Gastroesophageal sphincter (tissue), 3 donors: Measurements from ENCODE around the gene SPPL3.

Experiments
- EP300 ChIP-seq: sonication (generic); formaldehyde crosslinking; IDR thresholded peaks from one replicate; pipeline ENCODE4 v1.6.1; 2017; ENCODE audit warnings: antibody characterized with exemption, mild to moderate bottlenecking
- POLR2A ChIP-seq, 2 donors: fragments of 450-650 bp; IDR thresholded peaks; one replicate each; pipeline ENCODE4 v1.6.1; 2017; ENCODE audit warnings: antibody characterized with exemption in 2 of 2, mild to moderate bottlenecking in 2 of 2, moderate library complexity in 1 of 2
- POLR2AphosphoS5 ChIP-seq: sonication (generic); formaldehyde crosslinking; IDR thresholded peaks from one replicate; pipeline ENCODE4 v1.6.1; 2017; ENCODE audit warnings: antibody characterized with exemption
- TF ChIP-seq, protein P1 (sequence below), 4 experiments: fragments of 200-600 bp in 2 of 4; fragments of 450-650 bp in 2 of 4; sonication (generic) in 1 of 4; IDR thresholded peaks; one replicate each; pipeline ENCODE4 v1.5.1; 2017 to 2019; ENCODE audit warnings: antibody characterized with exemption in 4 of 4, mild to moderate bottlenecking in 2 of 4, moderate library complexity in 2 of 4

DNA sequence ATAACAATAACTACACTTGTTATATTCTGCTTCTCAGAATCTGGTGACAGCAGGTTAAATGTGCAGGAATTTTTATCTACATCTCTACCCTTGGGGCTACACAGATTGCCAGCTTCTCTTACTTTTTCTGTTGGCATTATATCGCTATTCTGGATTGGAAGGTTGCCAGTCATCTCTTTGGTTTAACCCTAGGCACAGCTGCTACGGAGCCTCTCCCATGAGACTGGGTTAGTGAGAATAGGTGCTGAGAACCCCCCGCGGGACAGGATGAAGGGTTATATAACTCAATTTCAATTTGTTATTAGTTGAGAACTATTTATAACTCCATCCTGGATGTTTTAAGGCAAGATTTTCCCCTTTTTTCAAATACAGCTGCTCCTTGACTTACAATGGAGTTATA, 105.5 kb downstream of the SPPL3 start:
- TF ChIP-seq, protein P1, sequence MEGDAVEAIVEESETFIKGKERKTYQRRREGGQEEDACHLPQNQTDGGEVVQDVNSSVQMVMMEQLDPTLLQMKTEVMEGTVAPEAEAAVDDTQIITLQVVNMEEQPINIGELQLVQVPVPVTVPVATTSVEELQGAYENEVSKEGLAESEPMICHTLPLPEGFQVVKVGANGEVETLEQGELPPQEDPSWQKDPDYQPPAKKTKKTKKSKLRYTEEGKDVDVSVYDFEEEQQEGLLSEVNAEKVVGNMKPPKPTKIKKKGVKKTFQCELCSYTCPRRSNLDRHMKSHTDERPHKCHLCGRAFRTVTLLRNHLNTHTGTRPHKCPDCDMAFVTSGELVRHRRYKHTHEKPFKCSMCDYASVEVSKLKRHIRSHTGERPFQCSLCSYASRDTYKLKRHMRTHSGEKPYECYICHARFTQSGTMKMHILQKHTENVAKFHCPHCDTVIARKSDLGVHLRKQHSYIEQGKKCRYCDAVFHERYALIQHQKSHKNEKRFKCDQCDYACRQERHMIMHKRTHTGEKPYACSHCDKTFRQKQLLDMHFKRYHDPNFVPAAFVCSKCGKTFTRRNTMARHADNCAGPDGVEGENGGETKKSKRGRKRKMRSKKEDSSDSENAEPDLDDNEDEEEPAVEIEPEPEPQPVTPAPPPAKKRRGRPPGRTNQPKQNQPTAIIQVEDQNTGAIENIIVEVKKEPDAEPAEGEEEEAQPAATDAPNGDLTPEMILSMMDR (IDR thresholded peaks at IDR 0.05), result no peak
- no peak for TF ChIP-seq EP300
- TF ChIP-seq POLR2A (IDR thresholded peaks at IDR 0.05), result no peak
- TF ChIP-seq POLR2AphosphoS5, result no peak
